Suprapubic skin (tissue), 3 donors: ENCODE measurements around the gene GATAD2A.

Experiments
- EP300 ChIP-seq: sonication (generic); formaldehyde crosslinking; IDR thresholded peaks from one replicate; pipeline ENCODE4 v1.6.1; 2017; ENCODE audit warnings: antibody characterized with exemption
- POLR2A ChIP-seq, 2 donors: fragments of 450-650 bp; IDR thresholded peaks; one replicate each; pipeline ENCODE4 v1.6.1; 2017; ENCODE audit warnings: antibody characterized with exemption in 2 of 2, mild to moderate bottlenecking in 2 of 2, moderate library complexity in 2 of 2
- TF ChIP-seq, protein P1 (sequence below), 2 donors: fragments of 200-600 bp in 1 of 2; fragments of 450-650 bp in 1 of 2; sonication (generic) in 1 of 2; IDR thresholded peaks; one replicate each; pipeline ENCODE4 v1.5.1; 2016 to 2019; ENCODE audit warnings: antibody characterized with exemption in 2 of 2, mild to moderate bottlenecking in 1 of 2, moderate library complexity in 1 of 2

DNA sequence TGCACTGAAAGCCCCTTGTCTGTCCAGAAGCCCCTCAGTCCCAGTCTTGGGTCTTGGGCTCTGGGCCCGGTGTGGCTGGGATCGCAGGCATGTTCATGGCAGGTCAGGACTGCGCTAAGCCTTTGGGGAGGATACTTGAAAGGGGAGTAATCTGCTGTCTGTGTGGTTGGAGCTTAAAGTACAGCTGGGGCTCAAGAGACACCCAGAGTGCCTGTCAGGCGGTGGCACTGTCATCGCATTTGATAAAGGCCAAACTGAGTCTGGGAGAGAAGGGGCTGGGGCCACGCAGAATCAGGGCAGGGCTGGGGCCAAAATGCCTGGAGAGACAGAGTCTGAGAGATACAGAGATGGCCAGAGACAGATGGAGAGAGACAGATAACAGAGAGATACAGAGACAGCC, 128.4 kb downstream of the GATAD2A start:
- TF ChIP-seq, protein P1, sequence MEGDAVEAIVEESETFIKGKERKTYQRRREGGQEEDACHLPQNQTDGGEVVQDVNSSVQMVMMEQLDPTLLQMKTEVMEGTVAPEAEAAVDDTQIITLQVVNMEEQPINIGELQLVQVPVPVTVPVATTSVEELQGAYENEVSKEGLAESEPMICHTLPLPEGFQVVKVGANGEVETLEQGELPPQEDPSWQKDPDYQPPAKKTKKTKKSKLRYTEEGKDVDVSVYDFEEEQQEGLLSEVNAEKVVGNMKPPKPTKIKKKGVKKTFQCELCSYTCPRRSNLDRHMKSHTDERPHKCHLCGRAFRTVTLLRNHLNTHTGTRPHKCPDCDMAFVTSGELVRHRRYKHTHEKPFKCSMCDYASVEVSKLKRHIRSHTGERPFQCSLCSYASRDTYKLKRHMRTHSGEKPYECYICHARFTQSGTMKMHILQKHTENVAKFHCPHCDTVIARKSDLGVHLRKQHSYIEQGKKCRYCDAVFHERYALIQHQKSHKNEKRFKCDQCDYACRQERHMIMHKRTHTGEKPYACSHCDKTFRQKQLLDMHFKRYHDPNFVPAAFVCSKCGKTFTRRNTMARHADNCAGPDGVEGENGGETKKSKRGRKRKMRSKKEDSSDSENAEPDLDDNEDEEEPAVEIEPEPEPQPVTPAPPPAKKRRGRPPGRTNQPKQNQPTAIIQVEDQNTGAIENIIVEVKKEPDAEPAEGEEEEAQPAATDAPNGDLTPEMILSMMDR (IDR thresholded peaks at IDR 0.05), result no peak
- TF ChIP-seq EP300 (no peak), POLR2A (IDR thresholded peaks at IDR 0.05) (no peak)
